BLaER1 treated with 17β-estradiol and CSF1 and Interleukin-3, amounts not matched to agents 10 nM and 100 nM (cell line): Measurements from ENCODE around the gene BNIP1.

ENCODE experiments used
- H3K27ac ChIP-seq, 11 experiments: shearing (Covaris generic); formaldehyde crosslinking; 2 replicates each; pipeline ENCODE4 v1.8.1; 2022
- H3K27me3 ChIP-seq, 11 experiments: shearing (Covaris generic); formaldehyde crosslinking; 2 replicates each; pipeline ENCODE4 v1.8.1; 2022
- H3K36me3 ChIP-seq, 11 experiments: shearing (Covaris generic); formaldehyde crosslinking; 2 replicates each; pipeline ENCODE4 v1.8.1; 2022
- H3K4me1 ChIP-seq, 10 experiments: shearing (Covaris generic); formaldehyde crosslinking; 2 replicates each; pipeline ENCODE4 v1.8.1; 2022
- H3K4me2 ChIP-seq, 11 experiments: shearing (Covaris generic); formaldehyde crosslinking; 2 replicates each; pipeline ENCODE4 v1.8.1; 2022
- H3K4me3 ChIP-seq, 10 experiments: shearing (Covaris generic); formaldehyde crosslinking; 2 replicates each; pipeline ENCODE4 v1.8.1; 2022
- H3K9ac ChIP-seq, 11 experiments: shearing (Covaris generic); formaldehyde crosslinking; 2 replicates each; pipeline ENCODE4 v1.8.1; 2022
- H3K9me3 ChIP-seq, 11 experiments: shearing (Covaris generic); formaldehyde crosslinking; replicated peaks in 1 of 11; 2 replicates each; pipeline ENCODE4 v1.8.1; 2022
- H4K20me1 ChIP-seq, 11 experiments: shearing (Covaris generic); formaldehyde crosslinking; 2 replicates each; pipeline ENCODE4 v1.8.1; 2022
- Cebpa-rat ChIP-seq, 11 experiments: shearing (Covaris generic); IDR thresholded peaks; 2 replicates each; pipeline ENCODE4 v1.8.1; 2022

The BNIP1 gene

GRCh38 chr5:173155912-173156311 is 11.6 kb downstream of the BNIP1 start:
- peaks cover 85 to 100% (median 92%) of the 10 kb centered on the region in 11 experiments for H3K36me3 ChIP-seq
- 0 out of 20 replicates have a peak, but pooled peaks cover 0 to 10% (median 0%) of the 10 kb centered on the region in 10 experiments for H3K4me1 ChIP-seq
- peak overlapping the region in 3 of 11 experiments; percentile 2 to 21 (median 8); a peak in 2 of 22 replicates for H3K9ac ChIP-seq
- no peak for TF ChIP-seq Cebpa-rat (IDR thresholded peaks at IDR 0.05)
- no peaks in the 10 kb centered on the region for H3K9me3 ChIP-seq
- no peaks in the 10 kb centered on the region for H3K27me3 ChIP-seq
- no peak overlapping the region for H3K4me3 ChIP-seq
- no peak overlapping the region for H3K27ac ChIP-seq
- H4K20me1 ChIP-seq = peaks cover 0 to 4% (median 0%) of the 10 kb centered on the region in 11 experiments; a peak in 2 of 22 replicates
- no peak overlapping the region for H3K4me2 ChIP-seq

- no peaks in the 10 kb centered on the region for H3K9me3 ChIP-seq
- no peak overlapping the region for H3K4me3 ChIP-seq
- H3K9ac ChIP-seq = no peak overlapping the region
- no peak overlapping the region for H3K4me2 ChIP-seq
- H3K27me3 ChIP-seq = no peaks in the 10 kb centered on the region
- peaks cover 96 to 100% (median 99%) of the 10 kb centered on the region in 11 experiments for H3K36me3 ChIP-seq
- H4K20me1 ChIP-seq = peaks cover 0 to 7% (median 0%) of the 10 kb centered on the region in 11 experiments; a peak in 2 of 22 replicates
- no peak for TF ChIP-seq Cebpa-rat (IDR thresholded peaks at IDR 0.05)
- no peak overlapping the region for H3K27ac ChIP-seq
- 0 out of 20 replicates have a peak, but pooled peaks cover 0 to 10% (median 0%) of the 10 kb centered on the region in 10 experiments for H3K4me1 ChIP-seq
Observed at GRCh38 chr5:173158366-173158765, 14.0 kb downstream of the BNIP1 start.

- no peak overlapping the region for H3K27ac ChIP-seq
- H3K4me3 ChIP-seq = no peak overlapping the region
- H3K36me3 ChIP-seq = peaks cover 97 to 100% (median 99%) of the 10 kb centered on the region in 11 experiments
- 0 out of 20 replicates have a peak, but pooled peaks cover 0 to 10% (median 0%) of the 10 kb centered on the region in 10 experiments for H3K4me1 ChIP-seq
- no peak overlapping the region for H3K9ac ChIP-seq
- H3K4me2 ChIP-seq = no peak overlapping the region
- peaks cover 0 to 7% (median 0%) of the 10 kb centered on the region in 11 experiments; a peak in 1 of 22 replicates for H4K20me1 ChIP-seq
- no peak for TF ChIP-seq Cebpa-rat (IDR thresholded peaks at IDR 0.05)
- no peaks in the 10 kb centered on the region for H3K27me3 ChIP-seq
- no peaks in the 10 kb centered on the region for H3K9me3 ChIP-seq
Observed at GRCh38 chr5:173159256-173159655, 14.9 kb downstream of the BNIP1 start.

GRCh38 chr5:173161148-173161547 is 16.8 kb downstream of the BNIP1 start:
- H3K4me2 ChIP-seq = no peak overlapping the region
- no peaks in the 10 kb centered on the region for H3K9me3 ChIP-seq
- no peak for TF ChIP-seq Cebpa-rat (IDR thresholded peaks at IDR 0.05)
- no peak overlapping the region for H3K27ac ChIP-seq
- no peak overlapping the region for H3K4me3 ChIP-seq
- no peaks in the 10 kb centered on the region for H3K27me3 ChIP-seq
- H3K9ac ChIP-seq = no peak overlapping the region
- peaks cover 87 to 97% (median 92%) of the 10 kb centered on the region in 11 experiments for H3K36me3 ChIP-seq
- H3K4me1 ChIP-seq = 0 out of 20 replicates have a peak, but pooled peaks cover 0 to 5% (median 0%) of the 10 kb centered on the region in 10 experiments
- peaks cover 0 to 7% (median 0%) of the 10 kb centered on the region in 11 experiments; a peak in 1 of 22 replicates for H4K20me1 ChIP-seq

- TF ChIP-seq Cebpa-rat (IDR thresholded peaks at IDR 0.05) = no peak
- Histone ChIP-seq H4K20me1 (peaks cover 0 to 7% (median 0%) of the 10 kb centered on the region in 11 experiments; a peak in 1 of 22 replicates), H3K9ac (no peak overlapping the region; a peak in 1 of 22 replicates), H3K27ac (no peak overlapping the region), H3K36me3 (peaks cover 67 to 76% (median 71%) of the 10 kb centered on the region in 11 experiments), H3K9me3 (no peaks in the 10 kb centered on the region), H3K27me3 (no peaks in the 10 kb centered on the region), H3K4me1 (no peaks in the 10 kb centered on the region), H3K4me3 (no peak overlapping the region), H3K4me2 (no peak overlapping the region)
Observed at GRCh38 chr5:173163219-173163618, 18.9 kb downstream of the BNIP1 start.

- peaks cover 0 to 7% (median 0%) of the 10 kb centered on the region in 11 experiments; a peak in 1 of 22 replicates for H4K20me1 ChIP-seq
- no peak overlapping the region for H3K27ac ChIP-seq
- no peaks in the 10 kb centered on the region for H3K9me3 ChIP-seq
- peaks cover 45 to 55% (median 50%) of the 10 kb centered on the region in 11 experiments for H3K36me3 ChIP-seq
- H3K4me3 ChIP-seq = no peak overlapping the region
- no peaks in the 10 kb centered on the region for H3K4me1 ChIP-seq
- no peak overlapping the region for H3K4me2 ChIP-seq
- no peak overlapping the region for H3K9ac ChIP-seq
- no peaks in the 10 kb centered on the region for H3K27me3 ChIP-seq
- TF ChIP-seq Cebpa-rat (IDR thresholded peaks at IDR 0.05) = no peak
Observed at GRCh38 chr5:173165177-173166016, 21.1 kb downstream of the BNIP1 start.

- no peak overlapping the region for H3K9ac ChIP-seq
- H3K9me3 ChIP-seq = 0 out of 22 replicates have a peak, but pooled peaks cover 0 to 3% (median 0%) of the 10 kb centered on the region in 11 experiments
- no peaks in the 10 kb centered on the region for H3K36me3 ChIP-seq
- no peak for TF ChIP-seq Cebpa-rat (IDR thresholded peaks at IDR 0.05)
- no peak overlapping the region for H3K4me2 ChIP-seq
- no peaks in the 10 kb centered on the region for H3K4me1 ChIP-seq
- H4K20me1 ChIP-seq = no peaks in the 10 kb centered on the region
- no peaks in the 10 kb centered on the region for H3K27me3 ChIP-seq
- H3K27ac ChIP-seq = no peak overlapping the region
- H3K4me3 ChIP-seq = no peak overlapping the region
Observed at GRCh38 chr5:173172166-173172565, 27.8 kb downstream of the BNIP1 start.

- peaks cover 0 to 10% (median 5%) of the 10 kb centered on the region in 11 experiments; a peak in 11 of 22 replicates for H3K9me3 ChIP-seq
- no peaks in the 10 kb centered on the region for H4K20me1 ChIP-seq
- no peaks in the 10 kb centered on the region for H3K36me3 ChIP-seq
- no peak overlapping the region for H3K4me2 ChIP-seq
- TF ChIP-seq Cebpa-rat (IDR thresholded peaks at IDR 0.05) = no peak
- no peak overlapping the region for H3K9ac ChIP-seq
- H3K4me1 ChIP-seq = no peaks in the 10 kb centered on the region
- no peaks in the 10 kb centered on the region for H3K27me3 ChIP-seq
- no peak overlapping the region for H3K4me3 ChIP-seq
- no peak overlapping the region for H3K27ac ChIP-seq
Observed at GRCh38 chr5:173175523-173175922, 31.2 kb downstream of the BNIP1 start.

GRCh38 chr5:173178369-173178910 is 34.1 kb downstream of the BNIP1 start:
- H3K27me3 ChIP-seq = no peaks in the 10 kb centered on the region
- no peak overlapping the region for H3K9ac ChIP-seq
- H3K4me2 ChIP-seq = no peak overlapping the region
- H3K9me3 ChIP-seq = peaks cover 0 to 13% (median 9%) of the 10 kb centered on the region in 11 experiments; a peak in 12 of 22 replicates
- TF ChIP-seq Cebpa-rat (IDR thresholded peaks at IDR 0.05) = no peak
- H3K4me1 ChIP-seq = no peaks in the 10 kb centered on the region
- no peak overlapping the region for H3K4me3 ChIP-seq
- no peak overlapping the region for H3K27ac ChIP-seq
- no peaks in the 10 kb centered on the region for H3K36me3 ChIP-seq
- H4K20me1 ChIP-seq = no peaks in the 10 kb centered on the region
